GM12875 (cell line): ENCODE data around the gene CAND1.

ENCODE experiments used
- H3K4me3 ChIP-seq: one replicate; pipeline ENCODE4 v1.5.1; 2011; ENCODE audit warnings: low read depth, low read length, control low read depth
- TF ChIP-seq, protein P1 (sequence below): IDR thresholded peaks from 2 replicates; pipeline ENCODE4 v1.5.1; 2011; ENCODE audit warnings: low read depth, mild to moderate bottlenecking, control low read depth, inconsistent platforms, low read length, moderate library complexity, borderline replicate concordance; ENCODE audit not compliant: insufficient read depth

CAND1 gene

GRCh38 chr12:67299526-67299925, 30.4 kb downstream of the CAND1 start:
- TF ChIP-seq, protein P1, sequence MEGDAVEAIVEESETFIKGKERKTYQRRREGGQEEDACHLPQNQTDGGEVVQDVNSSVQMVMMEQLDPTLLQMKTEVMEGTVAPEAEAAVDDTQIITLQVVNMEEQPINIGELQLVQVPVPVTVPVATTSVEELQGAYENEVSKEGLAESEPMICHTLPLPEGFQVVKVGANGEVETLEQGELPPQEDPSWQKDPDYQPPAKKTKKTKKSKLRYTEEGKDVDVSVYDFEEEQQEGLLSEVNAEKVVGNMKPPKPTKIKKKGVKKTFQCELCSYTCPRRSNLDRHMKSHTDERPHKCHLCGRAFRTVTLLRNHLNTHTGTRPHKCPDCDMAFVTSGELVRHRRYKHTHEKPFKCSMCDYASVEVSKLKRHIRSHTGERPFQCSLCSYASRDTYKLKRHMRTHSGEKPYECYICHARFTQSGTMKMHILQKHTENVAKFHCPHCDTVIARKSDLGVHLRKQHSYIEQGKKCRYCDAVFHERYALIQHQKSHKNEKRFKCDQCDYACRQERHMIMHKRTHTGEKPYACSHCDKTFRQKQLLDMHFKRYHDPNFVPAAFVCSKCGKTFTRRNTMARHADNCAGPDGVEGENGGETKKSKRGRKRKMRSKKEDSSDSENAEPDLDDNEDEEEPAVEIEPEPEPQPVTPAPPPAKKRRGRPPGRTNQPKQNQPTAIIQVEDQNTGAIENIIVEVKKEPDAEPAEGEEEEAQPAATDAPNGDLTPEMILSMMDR: no peak
- no peak overlapping the region for H3K4me3 ChIP-seq

DNA sequence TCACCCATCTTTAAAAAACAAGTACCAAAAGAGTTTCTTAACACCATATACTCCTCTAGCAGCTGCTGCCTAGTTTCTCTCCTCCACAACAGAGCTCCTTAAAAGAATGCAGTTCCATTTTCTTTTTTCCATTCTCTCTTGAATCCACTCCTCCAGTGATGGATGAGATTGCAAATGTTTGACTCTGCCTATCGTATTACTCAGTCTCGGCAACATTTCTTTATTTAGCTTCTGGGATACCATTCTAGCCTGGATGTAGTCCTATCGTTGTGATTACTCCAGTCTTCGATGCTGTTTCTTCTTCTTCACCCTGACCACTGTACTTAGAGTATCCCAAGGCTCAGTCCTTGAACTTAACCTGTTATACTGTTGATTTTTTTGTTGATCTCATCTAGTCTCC, 30.8 kb downstream of the CAND1 start:
- H3K4me3 ChIP-seq: no peak overlapping the region
- TF ChIP-seq, protein P1: no peak

GRCh38 chr12:67302162-67302561, 33.0 kb downstream of the CAND1 start:
- H3K4me3 ChIP-seq: no peak overlapping the region
- TF ChIP-seq, protein P1: no peak

DNA sequence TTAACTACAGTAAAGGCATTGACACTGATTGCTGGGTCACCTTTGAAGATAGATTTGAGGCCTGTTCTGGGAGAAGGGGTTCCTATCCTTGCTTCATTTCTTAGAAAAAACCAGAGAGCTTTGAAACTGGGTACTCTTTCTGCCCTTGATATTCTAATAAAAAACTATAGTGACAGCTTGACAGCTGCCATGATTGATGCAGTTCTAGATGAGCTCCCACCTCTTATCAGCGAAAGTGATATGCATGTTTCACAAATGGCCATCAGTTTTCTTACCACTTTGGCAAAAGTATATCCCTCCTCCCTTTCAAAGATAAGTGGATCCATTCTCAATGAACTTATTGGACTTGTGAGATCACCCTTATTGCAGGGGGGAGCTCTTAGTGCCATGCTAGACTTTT, 36.4 kb downstream of the CAND1 start:
- H3K4me3 ChIP-seq: no peak overlapping the region
- TF ChIP-seq, protein P1: no peak

DNA sequence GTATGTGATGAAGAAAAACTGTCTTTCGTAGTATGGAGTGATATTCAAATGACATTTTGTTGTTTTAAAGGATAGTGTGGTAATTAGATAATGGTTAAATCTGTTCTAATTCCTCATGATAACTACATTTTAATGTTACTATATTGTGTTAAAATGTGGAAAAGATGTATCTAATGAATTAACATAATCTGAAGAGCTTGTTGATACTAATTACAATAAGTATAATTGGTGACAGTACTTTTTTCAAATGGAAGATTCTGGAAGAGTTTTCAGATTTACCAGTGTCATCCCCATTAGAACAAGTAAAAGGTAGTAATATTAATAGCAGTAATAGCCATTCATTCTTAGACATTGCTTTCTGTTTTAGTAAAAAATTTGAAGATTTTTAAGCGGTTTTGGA, 37.6 kb downstream of the CAND1 start:
- TF ChIP-seq, protein P1: no peak
- H3K4me3 ChIP-seq: no peak overlapping the region

DNA sequence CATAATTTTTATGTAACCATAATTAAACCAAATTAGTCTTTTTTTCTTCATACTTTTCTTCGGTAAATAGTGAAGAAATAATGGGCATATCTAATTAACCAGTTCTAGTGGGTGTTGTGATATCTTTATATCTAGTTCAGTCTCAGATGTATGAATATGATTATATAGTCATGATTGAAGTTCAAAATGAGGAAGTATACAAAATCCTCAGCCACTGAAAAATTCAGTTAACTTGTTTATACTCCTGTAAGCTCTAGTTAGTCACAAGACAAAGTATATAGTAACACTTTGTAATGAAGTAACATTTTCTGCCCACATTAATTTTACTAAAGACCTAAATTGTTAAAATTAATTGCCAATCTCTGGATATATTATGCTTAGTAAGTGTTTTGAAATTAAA, 46.5 kb downstream of the CAND1 start:
- TF ChIP-seq, protein P1: no peak

GRCh38 chr12:67318786-67319185, 49.6 kb downstream of the CAND1 start:
- TF ChIP-seq, protein P1: no peak
- H3K4me3 ChIP-seq: no peak overlapping the region

More for the DNA sequence above, 46.5 kb downstream of the CAND1 start:
- H3K4me3 ChIP-seq: no peak overlapping the region
